ENCODE data around the gene DGCR6.
"Not testable (repeated sequence)": the region's sequence is repeated elsewhere in the genome, so short reads cannot be mapped to it uniquely, and the experiment has no call there.

DGCR6 gene

DNA sequence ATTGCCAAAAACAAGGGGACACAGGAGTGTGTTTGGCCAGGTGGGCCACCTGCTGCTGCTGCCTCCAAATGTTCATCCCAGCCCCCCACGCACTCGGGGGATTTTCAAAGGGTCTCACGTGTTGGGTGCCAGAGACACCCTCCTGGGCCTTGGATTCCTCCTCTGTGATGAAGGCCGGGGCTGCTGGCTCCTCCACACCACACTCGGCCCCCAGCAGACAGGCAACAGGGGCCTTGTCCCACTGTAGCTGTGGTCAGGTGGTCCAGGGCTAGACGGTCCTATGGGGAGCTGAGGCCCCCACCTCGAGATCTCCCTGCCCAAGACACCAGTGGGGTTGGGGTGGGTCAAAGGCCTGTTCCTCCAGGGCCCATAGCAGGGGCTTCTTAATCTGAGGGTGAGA lies 55.1 kb downstream of the DGCR6 start:
- not testable (repeated sequence) for DNase-seq

All from NCI-H146 (cell line).